GM19043 (cell line): ENCODE measurements around the gene PRKG1.

Experiments used
- ATAC-seq: cut with Tn5 transposase; IDR thresholded peaks from one replicate; pipeline ENCODE4 v1.9.1; 2021; ENCODE audit warnings: low read depth; ENCODE audit not compliant: unreplicated experiment

The PRKG1 gene

DNA sequence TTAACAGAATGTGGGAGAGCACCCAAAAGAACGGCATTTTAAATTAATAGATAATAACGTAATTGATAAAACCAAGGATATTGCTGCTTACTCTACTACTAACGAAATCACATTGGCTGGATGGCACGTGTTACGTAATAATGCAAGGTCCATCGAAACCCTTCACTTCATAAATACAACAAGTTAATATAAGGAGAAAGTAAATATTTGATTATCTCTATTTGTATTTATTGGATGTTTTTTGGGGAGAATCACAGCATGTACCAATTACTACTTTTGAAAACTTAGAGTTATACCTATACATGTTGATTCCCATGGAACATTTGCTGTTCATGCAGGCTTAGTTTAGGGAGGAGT is 1.6 kb downstream of the PRKG1 start:
- ATAC-seq, result no peak

DNA sequence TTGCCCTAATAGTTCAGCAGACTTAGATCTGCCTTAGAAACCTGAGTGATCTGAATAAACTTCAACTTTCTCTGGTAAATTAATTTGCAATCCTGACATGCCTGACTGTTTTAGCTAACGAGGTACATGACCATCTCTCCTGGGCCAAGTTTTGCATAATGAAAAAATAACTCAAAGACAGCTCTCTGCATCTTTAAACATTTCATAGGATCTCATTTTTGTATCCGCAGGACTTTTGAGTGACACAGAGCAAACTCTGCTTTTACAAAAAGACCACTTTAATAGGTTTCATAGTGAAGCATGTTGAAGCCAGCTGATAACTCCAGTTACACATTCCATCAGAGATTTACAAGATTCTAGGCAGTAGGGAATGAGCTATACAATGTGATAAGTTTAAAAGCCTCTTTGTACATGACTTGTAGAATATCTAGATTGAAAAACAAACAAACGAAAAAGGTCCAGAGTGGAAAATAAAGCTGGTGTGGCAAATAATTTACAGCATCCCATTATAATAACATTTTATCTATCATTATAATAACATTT is 2.1 kb downstream of the PRKG1 start:
- no peak for ATAC-seq

DNA sequence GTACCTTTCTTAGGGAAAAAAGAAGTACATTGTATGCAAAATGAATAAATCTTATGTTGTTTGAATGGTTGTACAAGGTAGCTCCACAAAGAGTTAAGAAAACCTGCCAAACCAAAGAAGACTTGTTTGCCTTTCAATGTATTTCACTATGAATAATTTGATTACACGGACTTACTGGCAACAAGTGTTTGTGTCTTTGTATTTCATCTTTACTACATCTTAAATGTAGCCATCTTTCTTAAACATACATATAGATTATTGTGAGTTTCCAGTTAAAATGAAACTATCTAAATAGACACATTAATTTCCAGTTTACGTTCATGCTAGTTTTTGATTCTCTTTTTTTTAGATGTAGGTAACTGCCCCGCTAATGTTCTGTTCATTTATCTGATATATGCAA is 2.8 kb downstream of the PRKG1 start:
- no peak for ATAC-seq

DNA sequence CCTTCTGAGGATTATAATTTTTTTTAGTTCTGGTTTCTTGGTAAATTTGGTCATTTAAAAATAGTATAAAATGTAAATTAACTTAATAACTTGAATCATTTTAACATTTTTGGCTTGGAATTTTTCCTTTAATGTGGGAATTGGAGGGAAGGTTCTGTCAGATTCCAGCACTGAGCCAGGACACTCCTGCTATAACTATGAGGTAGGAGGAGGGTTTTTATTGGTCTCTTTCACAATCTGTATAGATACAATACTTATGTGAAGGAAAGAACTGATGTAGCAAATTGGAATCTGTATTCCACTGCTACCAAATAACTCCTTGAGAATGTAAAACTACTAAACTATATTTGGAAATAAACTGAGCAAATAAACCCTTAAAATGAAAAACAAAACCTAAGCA is 3.2 kb downstream of the PRKG1 start:
- ATAC-seq, result no peak

DNA sequence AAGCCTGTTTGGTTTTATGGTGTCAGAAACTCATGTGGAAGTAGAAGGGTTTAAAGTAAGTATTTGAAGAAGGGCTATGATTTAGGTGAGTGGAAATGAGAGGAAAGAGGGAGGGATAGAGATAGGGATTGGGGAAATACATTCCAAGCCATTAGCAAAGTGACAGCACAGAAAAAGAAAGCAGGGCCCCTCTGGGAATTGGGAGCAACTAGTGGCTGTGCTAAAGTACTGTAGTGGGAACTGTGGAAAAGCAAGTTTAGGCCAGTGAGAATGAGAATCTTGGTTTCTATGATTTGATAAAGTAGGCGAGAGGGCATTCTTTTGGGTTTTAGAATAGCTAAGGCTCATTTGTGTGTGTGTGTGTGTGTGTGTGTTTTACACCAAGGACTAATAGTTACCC is 5.0 kb downstream of the PRKG1 start:
- ATAC-seq, result no peak

DNA sequence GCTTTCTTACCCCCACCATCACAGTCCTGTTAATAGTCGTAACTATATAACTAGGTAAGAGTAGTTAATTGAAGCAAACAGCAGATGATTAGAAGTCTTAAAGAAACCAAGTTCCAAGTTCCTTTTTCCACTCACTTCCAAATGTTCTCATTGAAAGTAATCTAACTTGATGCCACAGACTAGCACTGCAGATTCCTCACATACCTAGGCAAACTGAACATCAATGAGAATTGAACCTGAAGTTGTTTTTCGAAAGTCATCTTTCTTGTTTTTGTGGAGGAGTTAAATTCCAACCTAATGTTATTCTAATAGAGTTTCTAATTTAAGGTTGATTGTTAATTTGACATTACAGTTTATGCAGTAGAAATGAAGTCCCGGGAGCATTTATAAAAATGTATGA is 5.5 kb downstream of the PRKG1 start:
- no peak for ATAC-seq

DNA sequence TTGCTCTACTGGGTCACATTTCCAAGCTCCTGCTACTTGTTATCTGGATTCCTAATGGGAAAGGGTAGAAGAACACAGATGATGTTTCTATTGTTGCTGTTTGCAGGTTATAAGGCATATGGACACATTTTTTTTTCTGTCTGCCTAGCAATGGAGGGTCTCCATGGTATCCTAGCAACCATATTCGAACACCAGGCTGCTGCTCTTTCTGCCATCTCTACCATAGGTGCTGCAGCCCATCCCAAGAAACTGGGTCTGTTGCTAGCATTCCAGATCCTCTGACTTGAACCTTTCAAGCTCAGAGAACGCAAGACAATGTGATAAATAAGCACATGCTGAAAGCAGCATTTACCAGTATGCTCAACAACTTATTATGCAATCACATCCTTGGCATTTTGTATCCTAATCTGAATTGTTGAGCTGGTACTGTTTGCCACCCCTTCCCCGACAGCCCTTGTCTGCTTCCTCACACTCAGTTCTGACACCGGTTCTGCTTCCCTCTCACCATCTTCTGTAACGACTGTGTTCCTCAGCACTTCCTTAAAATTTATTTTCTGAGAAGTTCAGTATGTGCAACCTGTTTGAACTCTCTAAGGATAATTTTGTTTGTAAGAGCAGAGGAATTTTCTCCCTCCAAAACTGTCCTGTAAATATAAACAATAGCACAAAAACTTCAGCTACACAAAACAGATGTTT is 6.2 kb downstream of the PRKG1 start:
- no peak for ATAC-seq

DNA sequence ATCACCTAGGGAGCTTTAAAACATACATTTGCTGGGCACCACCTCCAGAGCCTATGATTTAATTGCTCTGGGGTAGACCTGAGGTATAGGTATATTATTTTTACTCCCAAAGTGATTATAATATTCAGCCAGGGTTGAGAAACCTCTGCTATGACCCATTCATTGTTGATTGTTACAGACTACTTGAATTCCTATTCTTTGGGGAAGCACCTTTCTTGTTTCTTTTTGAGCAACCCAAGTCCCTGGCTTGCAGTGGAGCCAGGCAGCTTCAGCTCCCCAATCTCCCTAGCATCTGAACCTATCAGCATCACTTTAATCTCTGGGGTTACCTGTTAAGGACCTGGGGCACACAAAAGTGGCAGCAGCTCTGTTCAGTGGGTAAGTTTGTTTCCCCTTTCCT is 8.6 kb downstream of the PRKG1 start:
- ATAC-seq, result peak; percentile 70

DNA sequence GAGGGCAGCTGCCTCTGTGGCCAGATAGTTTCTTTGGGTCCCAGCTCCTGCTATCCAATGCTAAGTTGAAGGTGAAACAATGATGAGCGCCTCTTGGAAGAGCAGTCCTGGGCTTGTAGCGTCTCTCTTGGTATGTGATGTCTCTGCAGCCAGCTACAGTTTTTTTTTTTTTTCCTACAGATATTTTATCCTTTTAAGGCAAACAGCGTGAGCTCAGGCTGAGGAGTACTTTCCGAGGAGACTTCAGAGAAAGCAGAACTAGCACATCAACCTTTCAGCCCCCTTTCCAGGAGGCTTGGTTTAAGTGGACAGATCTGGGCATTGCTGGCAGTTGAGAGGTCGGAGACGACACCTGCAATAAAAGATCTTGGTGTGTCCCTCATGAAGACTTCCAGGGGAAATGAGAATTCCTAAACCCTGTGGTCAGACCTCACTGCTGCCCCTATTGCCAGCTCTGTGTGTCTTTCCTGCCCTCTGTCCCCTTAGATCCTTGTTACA is 9.1 kb downstream of the PRKG1 start:
- ATAC-seq, result no peak

DNA sequence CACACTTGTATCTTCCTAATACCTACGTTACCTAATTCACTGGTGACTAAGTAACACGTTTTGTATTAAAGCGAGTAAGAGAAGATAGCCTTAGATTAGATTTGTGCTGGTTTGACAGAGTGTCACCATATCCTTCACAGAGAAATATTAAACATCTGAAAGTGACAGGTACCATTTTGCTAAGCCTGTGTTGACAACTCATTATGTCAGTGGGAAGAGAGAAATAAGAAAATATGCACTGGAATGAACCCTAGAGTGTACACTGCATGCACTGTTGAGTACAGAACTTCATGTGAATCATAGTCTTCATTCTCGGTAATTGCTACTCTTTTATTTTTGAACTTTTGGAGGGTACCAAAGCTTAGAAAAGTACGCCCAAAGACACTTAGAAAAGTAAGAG is 10.9 kb downstream of the PRKG1 start:
- ATAC-seq, result no peak

DNA sequence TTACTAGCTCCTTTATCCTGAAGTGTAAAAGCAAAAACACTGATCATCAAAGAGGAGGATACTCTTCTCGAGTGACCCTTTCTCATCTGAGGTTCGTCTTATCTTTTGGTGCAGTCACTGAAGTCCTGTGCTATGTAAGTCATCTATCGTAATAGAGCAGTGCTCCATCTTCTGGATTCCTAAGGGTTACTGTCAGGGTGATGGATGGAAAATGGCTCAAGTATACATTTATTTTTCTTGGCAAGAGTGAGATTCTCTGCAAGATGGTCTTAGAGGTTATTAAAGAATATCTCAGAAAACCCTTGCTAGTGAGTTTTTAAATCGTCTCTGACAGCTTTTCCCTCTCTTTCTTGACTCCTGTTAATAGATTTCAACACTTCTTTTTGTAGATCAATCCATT is 12.4 kb downstream of the PRKG1 start:
- no peak for ATAC-seq

DNA sequence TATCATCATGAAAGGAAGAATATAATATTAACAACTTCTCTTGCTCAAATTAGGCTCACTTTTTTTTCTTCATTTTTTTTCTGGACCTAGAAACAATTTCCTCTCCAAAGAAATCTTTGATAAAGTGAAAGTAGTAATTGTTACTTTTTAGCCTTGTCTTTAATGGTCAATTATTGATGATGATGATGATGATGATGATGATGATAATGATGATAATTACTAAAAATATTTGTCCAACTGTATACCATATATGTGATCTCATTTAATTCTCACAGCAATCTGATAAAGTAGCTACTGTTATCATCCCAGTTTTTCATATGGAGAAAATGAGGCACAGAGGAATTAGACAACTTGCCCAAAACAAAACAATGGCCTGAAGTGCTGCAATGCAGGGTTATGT is 12.8 kb downstream of the PRKG1 start:
- ATAC-seq, result no peak

DNA sequence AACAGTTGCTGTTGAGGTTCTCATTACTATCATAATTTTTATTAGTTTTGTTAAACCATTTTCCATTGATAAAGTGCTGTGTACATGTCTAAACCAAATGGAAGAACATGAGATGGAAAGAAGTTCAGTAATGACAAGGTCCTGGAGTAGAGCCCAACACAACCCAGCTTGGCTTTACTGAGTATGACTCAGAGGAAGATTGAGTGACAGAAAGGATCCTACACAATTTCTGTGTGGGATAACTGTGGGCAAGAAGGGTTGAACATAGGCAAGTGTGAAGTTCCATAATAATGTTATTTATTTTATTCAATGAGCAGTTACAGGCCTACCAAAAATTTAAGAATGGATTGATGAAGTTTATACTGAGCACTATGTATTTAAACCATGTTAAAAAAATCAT is 15.9 kb downstream of the PRKG1 start:
- ATAC-seq, result no peak

DNA sequence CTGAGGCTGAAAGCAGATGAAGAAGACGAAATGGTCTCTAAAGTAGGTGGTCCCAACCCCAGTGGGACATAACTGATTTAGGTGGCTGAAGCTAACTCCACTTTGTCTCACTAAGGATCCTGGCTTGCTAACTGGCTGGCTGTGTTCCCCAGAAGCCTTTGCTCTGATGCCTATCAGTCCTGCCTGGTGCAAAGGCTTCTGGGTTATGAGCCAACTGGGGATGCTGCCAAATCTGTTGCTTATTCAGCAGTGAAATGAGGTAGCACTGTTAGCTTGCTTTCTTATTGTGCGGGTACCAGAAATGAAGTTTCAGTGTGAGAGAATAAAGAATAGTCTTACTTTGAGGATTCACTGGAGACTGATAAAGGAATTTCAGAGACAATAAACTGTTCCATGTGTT is 18.1 kb downstream of the PRKG1 start:
- ATAC-seq, result no peak

DNA sequence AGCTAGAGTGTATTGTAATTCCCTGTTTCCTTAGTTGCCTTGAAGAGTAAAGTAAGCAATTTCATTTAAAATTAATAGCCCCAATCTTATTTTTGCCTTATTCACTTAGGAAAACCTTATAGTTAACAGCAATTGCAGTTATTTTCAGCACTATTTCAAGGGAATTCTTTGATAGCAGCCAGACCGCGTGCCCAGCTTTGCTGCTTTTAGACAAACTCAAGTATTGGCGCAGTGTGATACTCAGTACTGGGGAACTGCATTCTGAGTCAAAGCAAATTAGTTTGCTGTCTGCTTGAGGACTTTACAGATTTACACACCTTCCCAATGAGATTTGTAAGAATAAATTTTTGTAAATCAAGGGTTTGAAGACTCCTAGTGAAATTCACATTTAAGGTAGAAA is 21.2 kb downstream of the PRKG1 start:
- ATAC-seq, result no peak

DNA sequence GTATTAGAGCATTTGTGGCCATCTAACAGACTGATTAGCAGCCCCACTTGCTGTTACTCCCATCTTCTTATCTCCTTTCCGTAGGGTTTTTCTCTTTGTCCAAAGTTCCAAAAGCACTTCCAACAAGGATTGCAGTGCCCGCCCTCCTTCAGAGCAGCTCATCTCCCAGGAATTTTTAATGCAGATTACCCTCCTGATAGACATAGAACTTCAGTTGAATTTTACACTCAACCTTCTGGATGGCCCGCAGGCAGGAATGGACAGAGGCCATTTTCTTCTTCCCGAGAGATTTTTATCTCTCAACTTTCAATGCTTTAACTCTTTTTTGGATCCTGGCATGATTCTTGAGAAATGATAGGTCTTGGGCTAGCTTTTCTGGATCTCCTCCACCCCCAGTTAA is 23.3 kb downstream of the PRKG1 start:
- ATAC-seq, result no peak

DNA sequence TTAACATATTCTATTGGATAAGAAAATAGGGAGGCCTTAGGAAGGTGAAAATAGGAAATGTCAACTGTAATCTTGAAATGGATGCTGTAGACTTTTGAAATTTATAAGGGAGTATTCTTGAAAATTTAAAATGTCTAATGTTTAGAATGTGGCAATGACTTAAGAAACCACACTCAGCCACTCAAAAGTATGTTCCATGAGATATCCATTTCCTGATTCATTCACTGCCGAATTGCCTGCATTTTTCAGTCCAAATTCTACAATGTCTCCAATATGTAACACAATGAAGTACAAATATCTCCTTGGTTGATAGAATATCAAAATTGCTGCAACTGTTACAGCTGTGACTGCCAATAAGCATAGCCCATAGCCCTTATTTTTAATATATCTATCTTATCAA is 25.9 kb downstream of the PRKG1 start:
- no peak for ATAC-seq

DNA sequence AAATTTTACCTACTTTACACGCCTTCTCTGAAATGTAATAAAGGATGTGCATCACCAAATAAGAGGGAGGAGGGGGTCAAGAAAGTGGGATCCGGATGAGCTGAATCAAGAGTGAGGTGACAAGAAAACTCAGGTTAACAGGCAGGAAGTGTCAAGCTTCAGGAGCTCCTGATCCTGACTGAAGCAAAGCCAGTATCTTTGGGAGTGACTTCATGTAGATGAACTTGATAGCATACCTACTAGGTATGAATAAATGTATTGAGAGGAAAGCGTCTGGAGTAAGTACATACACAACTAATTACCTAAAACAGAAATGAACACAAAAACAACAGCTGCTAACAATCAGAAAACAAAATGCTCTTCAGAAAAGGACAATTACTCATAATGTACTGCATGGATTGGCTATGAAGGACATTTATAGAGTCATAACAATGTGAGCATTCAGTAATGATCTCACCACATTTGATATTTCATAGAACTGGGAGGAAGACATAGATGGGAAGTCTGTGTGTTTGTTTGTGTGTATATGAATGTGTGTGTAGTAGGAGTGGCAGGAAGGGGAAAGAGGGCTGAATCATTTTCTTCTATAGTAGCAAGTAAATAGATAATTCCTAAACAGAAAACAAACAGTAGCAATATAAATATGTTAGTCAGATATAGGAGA is 29.4 kb downstream of the PRKG1 start:
- no peak for ATAC-seq

DNA sequence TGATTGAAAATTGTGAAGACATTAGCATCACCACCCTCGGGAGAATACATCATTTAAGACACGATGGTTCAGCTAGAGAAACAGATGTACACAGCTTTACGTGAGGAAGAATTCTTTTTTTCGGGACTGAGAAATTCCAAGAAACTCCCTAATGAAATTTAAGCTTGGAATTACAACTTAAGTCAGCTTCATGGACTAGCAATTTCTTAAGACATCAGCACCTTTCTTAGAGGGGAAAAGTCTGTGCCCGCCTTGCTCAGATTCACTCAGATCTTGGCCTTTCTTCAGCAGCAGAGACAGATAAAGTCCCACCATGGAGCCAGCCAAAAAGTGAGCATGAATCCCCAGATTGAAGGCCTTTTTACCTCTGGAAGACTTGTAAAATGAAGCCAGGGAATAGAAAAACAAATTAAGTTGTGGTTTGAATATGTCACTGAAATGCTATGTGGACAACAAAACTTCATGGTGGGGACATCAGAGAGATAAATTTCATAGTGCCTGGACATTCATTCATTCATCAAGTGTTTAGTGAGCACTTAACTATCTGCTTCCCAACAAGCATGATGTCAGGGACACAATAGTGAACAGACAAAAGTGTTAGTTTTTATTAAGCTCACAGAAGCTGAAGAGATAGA is 32.1 kb downstream of the PRKG1 start:
- ATAC-seq, result no peak

DNA sequence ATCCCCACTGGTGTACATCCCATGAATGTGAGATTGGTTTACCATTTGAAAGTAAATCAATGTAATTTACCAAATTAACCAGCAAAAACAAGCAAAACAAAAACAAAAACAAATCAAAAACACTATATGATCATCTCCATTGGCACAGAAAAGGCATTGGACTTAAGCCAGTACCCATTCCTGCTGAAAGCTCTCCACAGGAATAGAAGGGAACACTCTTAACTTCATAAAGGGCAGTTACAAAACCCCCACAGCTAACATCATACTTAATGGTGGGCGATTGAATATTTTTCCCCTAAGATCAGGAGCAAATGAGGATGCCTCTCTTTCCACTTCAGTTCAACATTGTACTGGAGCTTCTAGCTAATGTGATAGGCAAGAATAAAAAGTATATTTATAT is 34.1 kb downstream of the PRKG1 start:
- ATAC-seq, result no peak

DNA sequence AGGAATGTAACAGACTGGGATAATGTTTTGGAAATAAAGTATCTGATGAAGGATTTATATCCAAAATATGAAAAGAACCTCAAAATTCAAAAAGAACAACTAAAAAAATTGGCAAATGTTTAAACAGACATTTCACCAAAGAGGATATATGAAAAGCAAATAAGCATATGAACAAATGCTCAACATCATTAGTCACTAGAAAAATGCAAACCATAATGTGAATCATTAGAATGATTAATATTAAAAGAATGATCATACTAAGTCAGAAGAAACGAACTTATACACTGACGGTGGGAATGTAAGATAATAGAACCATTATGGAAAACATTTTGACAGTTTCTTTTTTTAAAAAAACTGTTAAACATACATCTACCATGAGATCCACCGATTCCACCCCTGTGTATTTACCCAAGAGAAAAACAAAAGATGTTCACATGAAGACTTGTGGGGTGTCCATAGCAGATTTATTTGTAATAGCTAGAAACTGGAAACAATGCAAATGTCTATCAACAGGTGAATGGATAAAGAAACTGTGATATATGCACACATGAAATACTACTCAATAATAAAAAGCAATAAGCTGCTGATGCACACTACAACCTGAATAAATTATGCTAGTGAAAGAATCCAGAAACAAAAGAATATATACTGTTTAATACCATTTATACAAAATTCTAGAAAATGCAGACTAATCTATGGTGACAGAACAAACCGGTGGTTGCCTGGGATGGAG is 35.7 kb downstream of the PRKG1 start:
- no peak for ATAC-seq
